HUES6 (cell line): ENCODE results near the gene IGSF11.

Experiments used
- H3K27ac ChIP-seq: 2 replicates; pipeline ENCODE4 v1.7.0; 2013; ENCODE audit warnings: low read depth, mild to moderate bottlenecking, low read length, inconsistent platforms
- H3K27me3 ChIP-seq: 2 replicates; pipeline ENCODE4 v1.6.1; 2013; ENCODE audit warnings: low read length; ENCODE audit not compliant: control insufficient read depth, insufficient read depth
- H3K36me3 ChIP-seq: 2 replicates; pipeline ENCODE4 v1.6.1; 2013; ENCODE audit warnings: low read length; ENCODE audit not compliant: control insufficient read depth, insufficient read depth
- H3K4me1 ChIP-seq: 2 replicates; pipeline ENCODE4 v1.6.1; 2013; ENCODE audit warnings: low read length; ENCODE audit not compliant: control insufficient read depth, insufficient read depth
- H3K4me3 ChIP-seq: 2 replicates; pipeline ENCODE4 v1.5.1; 2013; ENCODE audit warnings: low read depth, low read length
- H3K9ac ChIP-seq: one replicate; pipeline ENCODE4 v1.6.1; 2013; ENCODE audit warnings: mild to moderate bottlenecking, low read length
- H3K9me3 ChIP-seq: 2 replicates; pipeline ENCODE4 v1.6.1; 2013; ENCODE audit warnings: low read depth, low read length; ENCODE audit not compliant: control insufficient read depth, insufficient read depth

IGSF11 gene

GRCh38 chr3:118974356-118975097 lies 60.1 kb downstream of the IGSF11 start:
- Histone ChIP-seq H3K27ac (no peak overlapping the region), H3K4me3 (no peak overlapping the region), H3K4me1 (peaks cover 7% of the 10 kb centered on the region; the same call in 1 of the 2 replicates), H3K9me3 (no peaks in the 10 kb centered on the region), H3K9ac (no peak overlapping the region), H3K36me3 (no peaks in the 10 kb centered on the region), H3K27me3 (no peaks in the 10 kb centered on the region)

GRCh38 chr3:118973050-118973449 lies 61.6 kb downstream of the IGSF11 start:
- no peaks in the 10 kb centered on the region for H3K9me3 ChIP-seq
- H3K4me1 ChIP-seq: peaks cover 13% of the 10 kb centered on the region; the same call in 1 of the 2 replicates
- H3K27ac ChIP-seq: no peak overlapping the region
- no peaks in the 10 kb centered on the region for H3K36me3 ChIP-seq
- no peak overlapping the region for H3K4me3 ChIP-seq
- H3K27me3 ChIP-seq: no peaks in the 10 kb centered on the region
- no peak overlapping the region for H3K9ac ChIP-seq

GRCh38 chr3:118970819-118971218 lies 63.8 kb downstream of the IGSF11 start:
- Histone ChIP-seq H3K4me1 (peaks cover 17% of the 10 kb centered on the region; the same call in 1 of the 2 replicates), H3K27ac (no peak overlapping the region), H3K4me3 (no peak overlapping the region), H3K36me3 (no peaks in the 10 kb centered on the region), H3K9ac (no peak overlapping the region), H3K27me3 (no peaks in the 10 kb centered on the region), H3K9me3 (no peaks in the 10 kb centered on the region)

- peaks cover 17% of the 10 kb centered on the region; the same call in 1 of the 2 replicates for H3K4me1 ChIP-seq
- no peak overlapping the region for H3K27ac ChIP-seq
- no peak overlapping the region for H3K9ac ChIP-seq
- no peak overlapping the region for H3K4me3 ChIP-seq
- H3K9me3 ChIP-seq: no peaks in the 10 kb centered on the region
- H3K36me3 ChIP-seq: no peaks in the 10 kb centered on the region
- H3K27me3 ChIP-seq: no peaks in the 10 kb centered on the region
Measured at GRCh38 chr3:118968640-118969039, 66.0 kb downstream of the IGSF11 start.

GRCh38 chr3:118968111-118968510 lies 66.5 kb downstream of the IGSF11 start:
- Histone ChIP-seq H3K27me3 (no peaks in the 10 kb centered on the region), H3K9ac (no peak overlapping the region), H3K4me3 (no peak overlapping the region), H3K9me3 (no peaks in the 10 kb centered on the region), H3K4me1 (peaks cover 17% of the 10 kb centered on the region; the same call in 1 of the 2 replicates), H3K36me3 (no peaks in the 10 kb centered on the region), H3K27ac (no peak overlapping the region)

- H3K9me3 ChIP-seq: no peaks in the 10 kb centered on the region
- H3K4me1 ChIP-seq: peaks cover 12% of the 10 kb centered on the region; the same call in 1 of the 2 replicates
- no peak overlapping the region for H3K9ac ChIP-seq
- H3K27ac ChIP-seq: no peak overlapping the region
- no peak overlapping the region for H3K4me3 ChIP-seq
- H3K36me3 ChIP-seq: no peaks in the 10 kb centered on the region
- H3K27me3 ChIP-seq: no peaks in the 10 kb centered on the region
Measured at GRCh38 chr3:118966700-118967099, 67.9 kb downstream of the IGSF11 start.

GRCh38 chr3:118963711-118964110 lies 70.9 kb downstream of the IGSF11 start:
- H3K9me3 ChIP-seq: no peaks in the 10 kb centered on the region
- H3K9ac ChIP-seq: no peak overlapping the region
- H3K27ac ChIP-seq: no peak overlapping the region
- no peak overlapping the region for H3K4me3 ChIP-seq
- H3K36me3 ChIP-seq: no peaks in the 10 kb centered on the region
- H3K4me1 ChIP-seq: peaks cover 9% of the 10 kb centered on the region; the same call in 1 of the 2 replicates
- no peaks in the 10 kb centered on the region for H3K27me3 ChIP-seq

- H3K9me3 ChIP-seq: peaks cover 4% of the 10 kb centered on the region; the same call in 1 of the 2 replicates
- H3K27ac ChIP-seq: no peak overlapping the region
- no peak overlapping the region for H3K9ac ChIP-seq
- H3K4me3 ChIP-seq: no peak overlapping the region
- H3K27me3 ChIP-seq: no peaks in the 10 kb centered on the region
- H3K36me3 ChIP-seq: no peaks in the 10 kb centered on the region
- H3K4me1 ChIP-seq: no peaks in the 10 kb centered on the region
Measured at GRCh38 chr3:118960876-118961450, 73.7 kb downstream of the IGSF11 start.

- Histone ChIP-seq H3K9me3 (peaks cover 14% of the 10 kb centered on the region), H3K27me3 (no peaks in the 10 kb centered on the region), H3K36me3 (no peaks in the 10 kb centered on the region), H3K4me3 (no peak overlapping the region), H3K27ac (no peak overlapping the region), H3K4me1 (no peaks in the 10 kb centered on the region), H3K9ac (no peak overlapping the region)
Measured at GRCh38 chr3:118955914-118956556, 78.6 kb downstream of the IGSF11 start.

- H3K9ac ChIP-seq: no peak overlapping the region
- no peaks in the 10 kb centered on the region for H3K36me3 ChIP-seq
- H3K27me3 ChIP-seq: no peaks in the 10 kb centered on the region
- H3K27ac ChIP-seq: no peak overlapping the region
- H3K4me1 ChIP-seq: 0 out of 2 replicates have a peak, but pooled peaks cover 4% of the 10 kb centered on the region
- no peak overlapping the region for H3K4me3 ChIP-seq
- peaks cover 10% of the 10 kb centered on the region for H3K9me3 ChIP-seq
Measured at GRCh38 chr3:118951089-118951488, 83.6 kb downstream of the IGSF11 start.
